Ureter (tissue), 1 donor: ENCODE data around the gene UGT1A1. TPM values are rescaled to one million over a fixed set of nuclear protein-coding genes. Genes with fewer than 3 reads are reported as not detected.
"Not testable (repeated sequence)": the region's sequence is repeated elsewhere in the genome, so short reads cannot be mapped to it uniquely, and the experiment has no call there.

Experiments used
- DNase-seq: peaks from one replicate; pipeline ENCODE4 v3.0.0-alpha.2; 2020; ENCODE audit warnings: low spot score
- total RNA-seq: library from RNA; stranded (reverse); gene quantifications from one replicate; pipeline ENCODE4 v1.2.4, GENCODE V29; 2023
- donor health status: DM: yes; HTN: yes; CAD: no.

The UGT1A1 gene
- 21.8 TPM for total RNA-seq

DNA sequence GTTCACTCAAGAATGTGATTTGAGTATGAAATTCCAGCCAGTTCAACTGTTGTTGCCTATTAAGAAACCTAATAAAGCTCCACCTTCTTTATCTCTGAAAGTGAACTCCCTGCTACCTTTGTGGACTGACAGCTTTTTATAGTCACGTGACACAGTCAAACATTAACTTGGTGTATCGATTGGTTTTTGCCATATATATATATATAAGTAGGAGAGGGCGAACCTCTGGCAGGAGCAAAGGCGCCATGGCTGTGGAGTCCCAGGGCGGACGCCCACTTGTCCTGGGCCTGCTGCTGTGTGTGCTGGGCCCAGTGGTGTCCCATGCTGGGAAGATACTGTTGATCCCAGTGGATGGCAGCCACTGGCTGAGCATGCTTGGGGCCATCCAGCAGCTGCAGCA is at the start of gene UGT1A1:
UGT1A1 (plus strand) TSS at position 228 of the 400 bp plus-strand sequence; CDS start at position 246, 18 bp downstream.
- no peak for DNase-seq

GRCh38 chr2:233711312-233712008 is 48.6 kb upstream of the UGT1A1 start:
- DNase-seq: peak; percentile 83

DNA sequence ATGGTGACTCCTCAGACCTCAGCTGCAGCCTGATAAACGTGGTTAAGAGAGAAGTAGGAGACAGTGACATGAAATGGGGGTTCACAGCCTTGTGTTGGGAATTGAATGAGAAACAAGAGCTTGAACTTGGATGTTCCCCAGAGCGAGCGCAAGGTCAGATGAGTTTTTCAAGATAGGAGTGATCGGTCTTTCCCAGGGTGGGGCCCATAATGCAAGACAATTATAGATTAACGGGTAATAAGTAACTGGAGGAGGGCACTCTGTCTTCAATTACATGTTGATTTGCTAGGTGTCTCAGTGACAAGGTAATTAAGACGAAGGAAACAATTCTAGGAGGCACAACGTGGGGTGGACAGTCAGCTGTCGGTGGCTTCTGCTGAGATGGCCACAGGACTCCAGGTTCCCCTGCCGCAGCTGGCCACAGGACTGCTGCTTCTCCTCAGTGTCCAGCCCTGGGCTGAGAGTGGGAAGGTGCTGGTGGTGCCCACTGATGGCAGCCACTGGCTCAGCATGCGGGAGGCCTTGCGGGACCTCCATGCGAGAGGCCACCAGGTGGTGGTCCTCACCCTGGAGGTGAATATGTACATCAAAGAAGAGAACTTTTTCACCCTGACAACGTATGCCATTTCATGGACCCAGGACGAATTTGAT is 47.3 kb upstream of the UGT1A1 start, which contains the start of gene UGT1A5:
UGT1A5 (plus strand) TSS at position 297 of the 651 bp plus-strand sequence; CDS start at position 382, 85 bp downstream.
- DNase-seq: no peak

GRCh38 chr2:233713262-233713615 is 46.8 kb upstream of the UGT1A1 start:
- DNase-seq: no peak

GRCh38 chr2:233714121-233714520 is 45.9 kb upstream of the UGT1A1 start:
- DNase-seq: no peak

GRCh38 chr2:233718552-233718951 is 41.5 kb upstream of the UGT1A1 start, which contains the start of gene UGT1A4:
Gene UGT1A4 (plus strand): TSS chr2:233718736. CDS start chr2:233718821, 85 bp downstream.
- DNase-seq: no peak

- DNase-seq: no peak
These were observed 31.3 kb upstream of the UGT1A1 start, which contains the start of gene UGT1A3 for GRCh38 chr2:233728723-233729301. Gene UGT1A3 (plus strand): TSS chr2:233729042. CDS start chr2:233729127, 85 bp downstream.

- DNase-seq: peak; percentile 46
These were observed 23.0 kb upstream of the UGT1A1 start for GRCh38 chr2:233736868-233737653.

GRCh38 chr2:233740870-233741269 is 19.2 kb upstream of the UGT1A1 start:
- no peak for DNase-seq

- no peak for DNase-seq
These were observed 16.4 kb upstream of the UGT1A1 start for GRCh38 chr2:233743464-233744259.

GRCh38 chr2:233745073-233745755 is 14.9 kb upstream of the UGT1A1 start:
- no peak for DNase-seq

- not testable (repeated sequence) for DNase-seq
These were observed 14.2 kb upstream of the UGT1A1 start for GRCh38 chr2:233745838-233746237.

DNA sequence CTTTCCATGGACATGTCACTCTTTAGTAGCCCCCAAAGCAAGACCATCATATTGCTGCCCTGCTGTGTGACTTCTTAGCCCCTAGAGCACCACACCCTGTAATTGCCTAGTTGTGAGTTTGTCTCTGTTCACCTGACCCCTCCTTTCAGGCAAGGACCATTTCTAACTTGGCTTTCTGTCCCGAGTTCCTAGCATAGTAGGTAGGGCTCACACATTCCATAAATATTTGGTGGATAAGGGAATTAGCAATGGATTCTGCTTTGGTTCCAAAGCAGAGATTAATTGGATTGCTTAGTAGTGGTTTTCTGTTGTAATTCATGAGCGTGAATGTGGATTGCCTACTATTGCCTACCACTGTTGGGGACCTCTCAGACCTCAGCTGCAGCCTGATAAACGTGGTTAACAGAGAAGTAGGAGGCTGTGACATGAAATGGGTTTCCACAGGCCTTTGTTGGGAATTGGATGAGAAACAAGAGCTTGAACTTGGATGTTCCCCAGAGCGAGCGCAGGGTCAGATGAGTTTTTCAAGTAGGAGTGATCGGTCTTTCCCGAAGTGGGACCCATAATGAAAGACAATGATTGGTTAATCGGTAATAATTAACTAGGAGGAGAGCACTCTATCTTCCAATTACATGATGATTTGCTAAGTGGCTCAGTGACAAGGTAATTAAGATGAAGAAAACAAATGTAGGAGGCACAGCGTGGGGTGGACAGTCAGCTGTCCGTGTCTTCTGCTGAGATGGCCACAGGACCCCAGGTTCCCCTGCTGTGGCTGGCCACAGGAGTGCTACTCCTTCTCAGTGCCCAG is 13.4 kb upstream of the UGT1A1 start:
- DNase-seq: no peak

DNA sequence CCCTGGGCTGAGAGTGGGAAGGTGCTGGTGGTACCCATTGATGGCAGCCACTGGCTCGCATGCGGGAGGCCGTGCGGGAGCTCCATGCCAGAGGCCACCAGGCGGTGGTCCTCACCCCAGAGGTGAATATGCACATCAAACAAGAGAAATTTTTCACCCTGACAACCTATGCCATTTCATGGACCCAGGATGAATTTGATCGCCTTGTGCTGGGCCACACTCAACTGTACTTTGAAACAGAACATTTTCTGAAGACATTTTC is 12.9 kb upstream of the UGT1A1 start:
- DNase-seq: no peak

- DNase-seq: not testable (repeated sequence)
These were observed 9.4 kb upstream of the UGT1A1 start for GRCh38 chr2:233750689-233751088.

DNA sequence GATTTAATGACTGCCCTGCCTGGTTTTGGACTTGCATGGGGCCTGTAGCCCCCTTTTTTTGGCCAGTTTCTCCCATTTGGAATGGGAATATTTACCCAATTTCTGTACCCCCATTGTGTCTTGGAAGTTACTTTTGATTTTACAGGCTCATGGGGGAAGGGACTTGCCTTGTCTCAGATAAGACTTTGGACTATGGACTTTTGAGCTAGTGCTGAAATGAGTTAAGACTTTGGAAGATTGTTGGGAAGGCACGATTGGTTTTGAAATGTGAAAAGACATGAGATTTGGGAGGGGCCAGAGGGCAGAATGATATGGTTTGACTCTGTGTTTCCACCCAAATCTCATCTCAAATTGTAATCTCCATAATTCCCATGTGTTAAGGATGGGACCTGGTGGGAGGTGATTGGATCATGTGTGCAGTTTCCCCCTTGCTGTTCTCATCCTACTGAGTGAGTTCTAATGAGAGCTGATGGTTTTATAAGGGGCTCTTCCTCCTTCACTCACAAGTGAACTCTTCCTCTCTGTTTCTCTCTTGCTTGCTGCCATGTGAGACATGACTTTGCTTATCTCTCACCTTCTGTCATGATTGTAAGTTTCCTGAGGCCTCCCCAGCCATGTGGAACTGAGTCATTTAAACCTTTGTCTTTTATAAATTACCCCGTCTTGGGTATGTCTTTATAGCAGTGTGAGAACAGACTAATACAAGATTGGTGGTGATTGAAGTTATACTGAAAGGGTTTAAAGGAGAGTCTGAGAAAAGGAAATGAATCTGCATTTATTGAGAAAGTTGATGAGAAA is 8.7 kb upstream of the UGT1A1 start:
- not testable (repeated sequence) for DNase-seq

- no peak for DNase-seq
These were observed 5.0 kb upstream of the UGT1A1 start for GRCh38 chr2:233754872-233755611.

DNA sequence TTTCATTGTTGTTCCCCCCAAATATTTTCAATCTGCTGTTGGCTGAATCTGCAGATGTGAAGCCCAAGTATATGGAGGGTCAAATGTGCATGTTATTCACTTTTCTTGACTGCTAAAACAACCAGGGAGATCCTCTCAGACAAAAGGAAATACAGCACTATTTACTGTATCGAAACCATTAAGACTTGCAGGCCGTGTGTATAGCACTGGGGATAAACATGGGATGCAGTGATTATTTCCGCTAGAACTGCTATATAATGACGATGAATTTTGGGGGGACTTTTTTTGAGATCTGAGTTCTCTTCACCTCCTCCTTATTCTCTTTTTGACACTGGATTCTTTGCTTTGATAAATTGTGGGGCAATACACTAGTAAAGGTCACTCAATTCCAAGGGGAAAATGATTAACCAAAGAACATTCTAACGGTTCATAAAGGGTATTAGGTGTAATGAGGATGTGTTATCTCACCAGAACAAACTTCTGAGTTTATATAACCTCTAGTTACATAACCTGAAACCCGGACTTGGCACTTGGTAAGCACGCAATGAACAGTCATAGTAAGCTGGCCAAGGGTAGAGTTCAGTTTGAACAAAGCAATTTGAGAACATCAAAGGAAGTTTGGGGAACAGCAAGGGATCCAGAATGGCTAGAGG is 3.5 kb upstream of the UGT1A1 start:
- no peak for DNase-seq
